HL-60/S4 treated with retinoic acid at 250 ng/mL for 4 days and 3 days (cell line): Measurements from ENCODE around the gene ACBD7.

Experiments used
- in situ Hi-C: fragments of 300-500 bp; cut with MboI; formaldehyde crosslinking; loops from 2 replicates; pipeline ENCODE4 v1.7.0; 2022; ENCODE audit warnings: low sequenced_read_pairs

Gene ACBD7

GRCh38 chr10:15027741-15028140 lies 60.8 kb downstream of the ACBD7 start:
- in situ Hi-C loops = no loop called here
